Urinary bladder (tissue), 4 donors: ENCODE data around the gene AGT. TPM values are rescaled to one million over a fixed set of nuclear protein-coding genes. Genes with fewer than 3 reads are reported as not detected.
"Not testable (repeated sequence)": the region's sequence is repeated elsewhere in the genome, so short reads cannot be mapped to it uniquely, and the experiment has no call there.

Experiments used
- DNase-seq: peaks from one replicate; pipeline ENCODE4 v3.0.0-alpha.2; 2015; ENCODE audit errors: extremely low spot score
- H3K27ac ChIP-seq: one replicate; pipeline ENCODE4 v1.5.1; 2013; ENCODE audit warnings: low read depth, mild to moderate bottlenecking, moderate library complexity
- H3K36me3 ChIP-seq: one replicate; pipeline ENCODE4 v1.6.1; 2013; ENCODE audit warnings: mild to moderate bottlenecking, moderate library complexity; ENCODE audit not compliant: insufficient read depth
- H3K4me1 ChIP-seq: one replicate; pipeline ENCODE4 v1.6.1; 2013; ENCODE audit warnings: mild to moderate bottlenecking, moderate library complexity; ENCODE audit not compliant: insufficient read depth
- H3K4me3 ChIP-seq: one replicate; pipeline ENCODE4 v1.5.1; 2013; ENCODE audit warnings: low read depth, low read length
- WGBS: extraction: QIAGEN DNeasy Blood & Tissue Kit; methylation state at CpG from one replicate; pipeline ENCODE4 v1.1.7; 2013; 5-methylcytosine and 5-hydroxymethylcytosine counted together
- polyA plus RNA-seq: library from polyadenylated mRNA; stranded (reverse); fragments of 200-250 nt; gene quantifications from one replicate; pipeline ENCODE4 v1.2.3, GENCODE V29; 2013
- total RNA-seq: library from RNA; depleted of rRNA; stranded (reverse); fragments of >200 nt; gene quantifications from one replicate; pipeline ENCODE4 v1.2.3, GENCODE V29; 2014
- donor health status: healthy with polysubstance abuse.
- donor health status: healthy.

The AGT gene
- total and polyA plus RNA-seq, 2 donors, result 6.6 to 8.7 TPM

DNA sequence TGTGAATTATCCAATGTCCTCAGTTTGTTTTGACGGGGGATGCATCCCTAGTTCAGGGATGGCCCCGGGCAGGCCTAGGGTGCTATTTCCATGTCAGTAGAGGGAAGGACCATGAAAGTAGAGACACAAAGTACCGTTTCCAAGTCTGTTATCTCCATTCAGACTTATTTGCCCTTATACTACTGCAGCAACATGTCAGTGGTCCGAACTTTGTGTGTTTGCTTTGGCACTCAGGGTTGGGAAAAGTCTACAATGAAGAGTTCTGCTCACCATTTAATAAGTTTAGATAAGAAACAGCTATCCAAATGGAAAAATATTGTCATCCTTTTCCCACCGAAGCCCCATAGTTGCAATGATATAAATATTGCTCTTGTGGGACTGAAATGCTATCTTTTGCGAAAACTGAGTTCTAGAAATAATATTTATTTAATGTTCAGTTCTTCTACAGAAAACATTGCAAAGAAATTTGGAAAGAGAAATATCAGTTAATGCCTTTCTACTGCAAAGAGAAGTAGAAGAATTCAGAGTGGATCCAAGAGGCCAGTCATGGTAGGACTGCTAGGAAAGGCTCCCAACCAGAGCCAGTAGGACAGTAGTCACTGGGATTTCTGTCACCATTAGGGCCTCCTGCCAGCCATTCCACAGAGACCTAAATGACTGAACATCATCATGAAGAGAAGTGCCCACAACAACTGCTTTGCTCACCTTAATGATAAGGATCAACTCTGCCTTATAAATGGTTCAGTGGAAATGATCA is 11.5 kb upstream of the AGT start:
- no peaks in the 10 kb centered on the region for H3K36me3 ChIP-seq
- no peak for DNase-seq
- WGBS, result 57% methylated on average over 6 of the region's 6 CpGs
- H3K4me1 ChIP-seq, result no peaks in the 10 kb centered on the region
- H3K4me3 ChIP-seq, result no peak overlapping the region
- H3K27ac ChIP-seq, result no peak overlapping the region

DNA sequence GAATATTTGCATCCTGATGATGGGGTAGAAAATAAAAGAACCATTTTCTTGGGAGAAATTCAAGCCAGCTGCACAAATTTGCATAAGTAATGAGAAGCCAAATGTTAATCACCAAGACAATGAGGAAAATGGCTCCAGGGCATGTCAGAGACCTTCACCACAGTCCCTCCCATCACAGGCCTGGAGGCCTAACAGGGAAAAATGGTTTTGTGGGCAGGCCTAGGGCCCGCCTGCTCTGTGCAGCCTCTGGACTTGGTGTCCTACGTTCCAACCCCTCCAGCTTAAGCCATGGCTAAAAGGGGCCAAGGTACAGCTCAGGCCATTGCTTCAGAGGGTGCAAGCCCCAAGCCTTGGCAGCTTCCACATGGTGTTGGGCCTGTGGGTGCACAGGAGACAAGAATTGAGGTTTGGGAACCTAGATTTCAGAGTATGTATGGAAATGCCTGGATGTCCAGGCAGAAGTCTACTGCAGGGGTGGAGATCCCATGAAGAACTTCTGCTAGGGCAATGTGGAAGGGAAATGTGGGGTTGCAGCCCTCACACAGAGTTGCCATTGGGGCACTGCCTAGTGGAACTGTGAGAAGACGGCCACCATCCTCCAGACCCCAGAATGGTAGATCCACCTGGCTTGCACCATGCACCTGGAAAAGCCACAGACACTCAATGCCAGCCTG is 8.1 kb upstream of the AGT start:
- not testable (repeated sequence) for H3K36me3 ChIP-seq, DNase-seq, H3K4me1 ChIP-seq, H3K4me3 ChIP-seq, H3K27ac ChIP-seq
- WGBS, result 91% methylated on average over 3 of the region's 3 CpGs

DNA sequence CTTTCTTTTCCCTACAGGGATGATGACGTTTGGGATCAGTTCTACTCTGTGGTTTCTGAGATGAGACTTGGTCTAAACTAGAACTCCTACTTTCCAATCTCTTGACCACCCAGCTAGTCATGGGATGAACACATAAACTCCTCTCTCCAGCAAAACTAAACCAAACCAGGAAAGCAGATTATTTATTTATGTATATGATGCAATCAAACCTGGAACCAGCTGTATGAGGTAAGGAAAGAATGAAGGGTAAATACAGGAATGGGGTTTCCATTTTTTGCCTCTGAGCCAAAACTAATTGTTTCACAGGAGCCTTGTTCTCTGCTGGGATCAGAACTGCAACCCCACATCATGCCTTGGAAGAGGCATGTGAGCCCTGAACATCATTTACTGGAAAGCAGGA is 3.3 kb upstream of the AGT start:
- no peak overlapping the region for H3K4me3 ChIP-seq
- H3K4me1 ChIP-seq, result no peaks in the 10 kb centered on the region
- no peak overlapping the region for H3K27ac ChIP-seq
- no peaks in the 10 kb centered on the region for H3K36me3 ChIP-seq
- DNase-seq, result no peak
- WGBS, result 65% methylated on average over 1 of the region's 1 CpG

DNA sequence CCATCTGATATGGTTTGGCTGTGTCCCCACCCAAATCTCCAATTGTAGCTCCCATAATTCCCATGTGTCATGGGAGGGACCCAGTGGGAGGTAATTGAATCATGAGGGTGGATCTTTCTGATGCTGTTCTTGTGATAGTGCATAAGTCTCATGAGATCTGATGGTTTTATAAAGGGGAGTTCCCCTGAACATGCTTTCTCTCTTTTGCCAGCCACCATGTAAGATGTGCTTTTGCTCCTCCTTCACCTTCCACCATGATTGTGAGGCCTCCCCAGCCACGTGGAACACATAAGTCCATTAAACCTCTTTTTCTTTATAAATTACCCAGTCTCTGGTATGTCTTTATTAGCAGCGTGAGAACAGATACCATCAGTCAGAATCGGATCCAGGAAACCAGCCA is 2.5 kb upstream of the AGT start:
- not testable (repeated sequence) for H3K36me3 ChIP-seq, H3K4me3 ChIP-seq, H3K4me1 ChIP-seq, DNase-seq, H3K27ac ChIP-seq
- WGBS, result 65% methylated on average over 3 of the region's 3 CpGs

DNA sequence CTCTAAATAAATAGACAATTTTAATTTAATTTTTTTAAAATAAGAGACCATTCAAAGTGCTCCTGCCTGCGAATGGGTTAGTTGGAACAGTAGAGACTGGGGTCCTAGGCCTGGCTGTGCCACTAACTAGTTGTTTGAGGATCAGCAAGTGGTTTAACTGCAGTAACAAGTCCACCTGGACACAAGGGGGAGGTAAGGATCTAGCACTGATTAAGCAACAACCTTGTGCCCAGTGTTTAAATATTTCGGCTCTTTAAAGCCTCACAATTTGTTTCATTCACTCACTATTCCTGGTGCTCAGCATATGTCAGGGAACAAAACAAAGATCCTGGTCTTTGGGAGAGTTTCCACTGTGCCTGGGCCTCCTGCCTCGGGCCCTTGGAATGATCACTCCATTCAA is 1.6 kb upstream of the AGT start:
- Histone ChIP-seq H3K4me3 (no peak overlapping the region), H3K36me3 (no peaks in the 10 kb centered on the region), H3K4me1 (no peaks in the 10 kb centered on the region), H3K27ac (no peak overlapping the region)
- no peak for DNase-seq
- WGBS, result 87% methylated on average over 3 of the region's 3 CpGs

DNA sequence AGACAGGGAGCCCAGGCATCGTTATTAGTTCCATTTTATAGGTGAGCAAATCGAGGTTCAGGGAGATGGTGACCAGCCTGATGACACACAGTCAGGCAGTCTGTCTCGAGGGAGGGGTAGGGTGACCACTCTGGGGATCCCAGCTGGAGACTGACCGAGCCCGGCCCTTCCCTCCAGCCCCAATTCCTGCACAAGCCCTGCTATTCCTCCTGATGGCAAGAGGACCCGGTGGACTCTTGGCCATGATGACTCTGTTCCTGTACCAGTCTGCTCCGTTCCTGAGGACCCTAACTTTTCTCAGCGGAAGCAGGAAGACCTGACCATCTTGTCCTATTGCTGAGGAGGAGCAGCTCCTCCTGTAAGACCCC is 391 bp downstream of the AGT start:
- no peak overlapping the region for H3K4me3 ChIP-seq
- H3K27ac ChIP-seq, result no peak overlapping the region
- 81% methylated on average over 8 of the region's 8 CpGs for WGBS
- H3K4me1 ChIP-seq, result no peaks in the 10 kb centered on the region
- DNase-seq, result no peak
- H3K36me3 ChIP-seq, result no peaks in the 10 kb centered on the region

DNA sequence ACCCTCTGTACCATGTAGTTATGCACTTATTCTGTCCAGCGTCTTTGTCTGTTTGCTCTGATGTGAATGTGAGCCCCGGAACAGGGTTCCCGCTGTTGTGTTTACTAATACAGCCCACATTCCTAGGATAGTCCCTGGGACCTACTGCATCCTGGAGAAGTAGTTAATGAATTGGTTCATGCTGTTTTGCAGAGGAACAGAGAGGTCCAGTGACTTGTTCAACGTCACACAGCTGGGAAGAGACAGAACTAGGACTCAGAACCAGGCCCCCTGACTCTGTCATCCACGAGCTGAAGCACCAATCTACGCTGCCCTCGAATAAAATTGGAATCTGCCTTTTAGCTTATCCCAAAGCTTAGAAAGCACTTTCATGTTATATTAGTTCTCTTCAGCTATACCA is 784 bp downstream of the AGT start:
- no peak for DNase-seq
- Histone ChIP-seq H3K4me3 (no peak overlapping the region), H3K36me3 (no peaks in the 10 kb centered on the region), H3K27ac (no peak overlapping the region), H3K4me1 (no peaks in the 10 kb centered on the region)
- WGBS, result 84% methylated on average over 7 of the region's 7 CpGs

DNA sequence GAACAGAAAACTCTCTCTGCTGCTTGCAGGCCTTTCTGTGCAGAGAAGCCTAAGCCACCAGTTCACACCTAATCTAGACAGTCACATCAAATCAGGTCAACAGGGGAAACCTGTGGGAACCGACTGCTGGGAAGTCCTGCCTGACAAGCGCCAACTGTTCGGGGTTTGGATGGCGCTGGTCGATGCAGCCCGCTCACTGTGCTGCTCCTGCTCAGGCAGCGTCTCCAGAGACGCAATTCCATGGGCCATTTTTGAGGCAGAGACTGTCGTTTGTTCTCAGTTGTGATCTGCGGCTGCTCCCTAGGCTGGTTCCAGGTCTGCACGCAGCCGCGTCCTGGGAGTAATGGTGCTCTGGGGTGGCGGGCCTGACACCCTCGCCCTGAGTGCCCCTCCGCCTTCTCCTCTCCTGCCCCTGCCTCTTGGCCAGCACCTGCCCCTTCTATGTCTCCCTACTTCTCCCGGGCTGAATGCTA is 1.4 kb downstream of the AGT start:
- Histone ChIP-seq H3K36me3 (no peaks in the 10 kb centered on the region), H3K27ac (no peak overlapping the region), H3K4me3 (no peak overlapping the region), H3K4me1 (no peaks in the 10 kb centered on the region)
- WGBS, result 95% methylated on average over 17 of the region's 17 CpGs
- no peak for DNase-seq

DNA sequence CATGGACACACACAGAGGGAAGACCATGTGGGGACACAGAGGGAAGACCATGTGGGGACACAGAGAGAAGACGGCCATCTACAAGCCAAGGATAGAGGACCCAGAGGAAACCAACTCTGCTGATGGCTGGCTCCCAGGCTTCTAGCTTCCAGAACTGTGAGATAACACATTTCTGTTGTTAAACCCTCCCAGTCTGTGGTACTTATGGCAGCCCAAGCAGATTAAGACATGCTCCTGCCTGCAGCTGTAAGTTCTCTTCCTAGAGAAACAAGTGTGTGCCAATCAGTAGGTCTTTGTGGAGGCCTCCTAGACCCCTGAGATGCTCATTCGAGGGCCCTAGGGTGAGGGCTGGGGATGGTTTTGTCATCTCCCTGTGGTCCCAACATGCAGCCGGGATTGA is 2.7 kb downstream of the AGT start:
- H3K4me3 ChIP-seq, result no peak overlapping the region
- no peak for DNase-seq
- H3K4me1 ChIP-seq, result no peaks in the 10 kb centered on the region
- WGBS, result 88% methylated on average over 3 of the region's 3 CpGs
- H3K36me3 ChIP-seq, result no peaks in the 10 kb centered on the region
- no peak overlapping the region for H3K27ac ChIP-seq

DNA sequence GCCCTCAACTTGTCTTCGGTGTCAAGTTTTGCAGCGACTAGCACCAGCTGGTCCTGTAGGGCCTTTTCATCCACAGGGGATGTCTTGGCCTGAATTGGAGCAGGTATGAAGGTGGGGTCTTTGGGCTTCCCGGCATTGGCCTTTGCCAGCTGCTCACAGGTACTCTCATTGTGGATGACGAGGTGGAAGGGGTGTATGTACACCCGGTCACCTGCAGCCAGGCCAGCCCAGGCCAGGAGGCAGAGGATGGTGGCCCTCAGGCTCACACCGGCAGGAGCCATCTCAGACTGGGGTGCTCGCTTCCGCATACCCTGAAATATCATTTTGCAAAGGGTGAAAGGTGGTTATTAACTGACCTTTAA is 3.4 kb downstream of the AGT start:
- no peak for DNase-seq
- Histone ChIP-seq H3K4me3 (no peak overlapping the region), H3K27ac (no peak overlapping the region), H3K36me3 (no peaks in the 10 kb centered on the region), H3K4me1 (no peaks in the 10 kb centered on the region)
- WGBS, result 97% methylated on average over 8 of the region's 8 CpGs

DNA sequence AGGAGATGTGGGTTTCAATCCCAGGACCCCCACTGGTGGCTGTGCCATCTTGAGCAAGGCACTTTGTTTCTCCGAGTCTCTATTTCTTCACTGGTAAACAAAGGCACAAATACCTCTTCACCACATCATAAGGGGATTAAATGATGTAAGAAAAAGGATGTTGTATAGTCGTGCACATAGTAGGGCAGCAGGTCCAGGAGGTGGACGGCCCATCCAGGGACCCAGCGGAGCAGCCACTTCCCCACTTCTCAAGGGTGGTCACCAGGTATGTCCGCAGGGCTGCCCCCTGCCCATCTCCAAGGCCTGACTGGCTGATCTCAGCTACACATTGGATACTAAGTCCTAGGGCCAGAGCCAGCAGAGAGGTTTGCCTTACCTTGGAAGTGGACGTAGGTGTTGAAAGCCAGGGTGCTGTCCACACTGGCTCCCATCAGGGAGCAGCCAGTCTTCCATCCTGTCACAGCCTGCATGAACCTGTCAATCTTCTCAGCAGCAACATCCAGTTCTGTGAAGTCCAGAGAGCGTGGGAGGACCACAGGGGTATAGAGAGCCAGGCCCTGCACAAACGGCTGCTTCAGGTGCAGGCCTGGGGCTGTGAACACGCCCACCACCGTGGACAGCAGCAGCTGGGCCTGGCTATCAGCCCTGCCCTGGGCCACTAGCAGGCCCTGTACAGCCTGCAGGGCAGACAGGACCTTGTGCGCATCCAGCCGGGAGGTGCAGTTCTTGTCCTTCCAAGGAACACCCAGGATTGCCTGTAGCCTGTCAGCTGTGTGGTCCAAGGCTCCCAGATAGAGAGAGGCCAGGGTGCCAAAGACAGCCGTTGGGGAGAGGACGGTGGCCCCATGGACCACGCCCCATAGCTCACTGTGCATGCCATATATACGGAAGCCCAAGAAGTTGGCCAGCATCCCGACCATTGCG is 4.0 kb downstream of the AGT start:
- WGBS, result 83% methylated on average over 18 of the region's 18 CpGs
- Histone ChIP-seq H3K4me1 (no peaks in the 10 kb centered on the region), H3K36me3 (no peaks in the 10 kb centered on the region), H3K4me3 (no peak overlapping the region), H3K27ac (no peak overlapping the region)
- DNase-seq, result no peak

DNA sequence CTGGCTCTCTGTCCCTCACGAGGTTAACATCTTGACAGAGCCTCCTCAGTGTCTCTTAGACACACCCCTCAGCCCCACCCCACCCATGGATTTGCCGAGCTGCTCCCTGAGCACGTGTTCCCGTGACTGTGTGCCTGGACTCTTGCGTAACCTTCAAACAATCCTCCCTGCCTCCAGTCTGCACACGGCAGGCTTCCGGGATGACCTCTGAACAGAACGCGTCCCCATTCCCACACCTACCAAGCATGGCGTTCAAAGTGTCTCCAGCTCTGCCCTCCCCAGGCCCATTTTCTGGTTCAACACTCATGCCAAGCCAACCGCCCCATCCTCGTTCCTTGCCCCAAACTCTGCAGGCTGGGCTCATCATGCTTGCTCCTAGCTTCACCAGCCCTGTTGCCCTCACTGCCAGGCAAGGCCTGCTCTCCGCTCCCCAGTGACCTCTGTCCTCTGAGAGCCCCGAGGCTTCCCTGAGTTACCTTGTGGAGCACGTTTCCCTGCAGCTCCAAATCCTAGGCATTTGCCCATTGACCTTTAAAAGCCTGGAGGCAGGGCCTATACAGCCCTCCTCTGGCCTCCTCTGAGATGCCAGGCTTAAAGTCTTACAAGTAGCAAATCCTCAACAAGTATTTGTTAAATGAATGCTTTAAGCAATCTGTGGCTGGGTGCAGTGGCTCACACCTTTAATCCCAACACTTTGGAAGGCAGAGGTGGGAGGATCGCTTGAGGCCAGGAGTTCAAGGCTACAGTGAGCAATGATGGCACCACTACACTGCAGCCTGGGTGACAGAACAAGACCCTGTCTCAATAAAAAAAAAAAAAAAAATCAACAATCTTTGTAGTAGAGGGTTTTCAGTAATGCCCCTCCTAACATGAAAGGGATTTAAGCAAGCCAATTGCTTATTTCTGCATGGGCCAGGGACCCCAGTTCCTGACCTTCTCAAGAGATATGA is 5.0 kb downstream of the AGT start:
- Histone ChIP-seq H3K4me1 (no peaks in the 10 kb centered on the region), H3K36me3 (no peaks in the 10 kb centered on the region), H3K4me3 (no peak overlapping the region), H3K27ac (no peak overlapping the region)
- 76% methylated on average over 16 of the region's 16 CpGs for WGBS
- no peak for DNase-seq
